GM18951 (cell line): ENCODE data around the gene NDUFS7.

Experiments
- POLR2A ChIP-seq: IDR thresholded peaks from 4 replicates; pipeline ENCODE4 v1.6.1; 2011; ENCODE audit warnings: mild to moderate bottlenecking; ENCODE audit not compliant: insufficient read length, insufficient read depth; ENCODE audit errors: extremely low read depth
- in situ Hi-C: fragments of 300-500 bp; cut with MboI; formaldehyde crosslinking; loops from one replicate; pipeline ENCODE4 v1.12.0; 2022; ENCODE audit warnings: low sequenced_read_pairs, mixed read lengths, inconsistent platforms; ENCODE audit not compliant: unreplicated experiment

NDUFS7 gene

DNA sequence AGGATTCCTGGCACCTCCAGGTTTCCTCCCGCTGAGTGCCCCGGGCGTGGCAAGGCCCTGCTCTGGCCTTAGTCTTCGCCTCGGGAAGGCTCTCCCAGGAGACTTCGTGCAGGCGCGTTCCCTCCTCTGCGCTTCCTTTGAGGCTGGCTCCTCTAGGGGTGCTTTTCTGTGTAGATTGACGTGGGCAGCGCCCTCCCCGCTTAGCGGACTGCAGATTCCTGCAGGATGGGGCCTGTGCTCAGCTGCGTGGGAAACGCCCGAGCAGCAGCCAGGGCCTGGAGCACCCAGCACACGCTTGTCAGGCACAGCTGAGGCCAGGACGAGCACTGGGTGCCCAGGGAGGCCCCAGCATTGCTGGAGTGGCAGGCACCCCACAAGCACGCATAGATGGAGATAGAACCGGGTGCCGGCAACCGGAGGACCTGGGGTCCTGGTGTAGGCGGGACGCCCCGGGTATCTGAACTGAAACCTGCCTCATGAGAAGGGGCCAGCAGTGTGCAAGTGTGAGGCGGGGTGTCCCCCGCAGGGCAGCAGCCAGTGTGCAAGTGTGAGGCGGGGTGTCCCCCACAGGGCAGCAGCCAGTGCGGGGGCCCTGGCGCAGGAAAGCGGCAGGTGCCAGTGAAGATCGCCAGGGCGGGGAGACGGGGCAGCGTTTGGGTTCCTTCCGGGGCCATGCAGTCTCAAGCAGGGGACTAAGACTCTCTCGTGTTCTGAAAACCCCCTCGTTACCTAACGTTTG lies 3.4 kb downstream of the NDUFS7 start:
- in situ Hi-C loops = no loop called here
- TF ChIP-seq POLR2A = no peak

DNA sequence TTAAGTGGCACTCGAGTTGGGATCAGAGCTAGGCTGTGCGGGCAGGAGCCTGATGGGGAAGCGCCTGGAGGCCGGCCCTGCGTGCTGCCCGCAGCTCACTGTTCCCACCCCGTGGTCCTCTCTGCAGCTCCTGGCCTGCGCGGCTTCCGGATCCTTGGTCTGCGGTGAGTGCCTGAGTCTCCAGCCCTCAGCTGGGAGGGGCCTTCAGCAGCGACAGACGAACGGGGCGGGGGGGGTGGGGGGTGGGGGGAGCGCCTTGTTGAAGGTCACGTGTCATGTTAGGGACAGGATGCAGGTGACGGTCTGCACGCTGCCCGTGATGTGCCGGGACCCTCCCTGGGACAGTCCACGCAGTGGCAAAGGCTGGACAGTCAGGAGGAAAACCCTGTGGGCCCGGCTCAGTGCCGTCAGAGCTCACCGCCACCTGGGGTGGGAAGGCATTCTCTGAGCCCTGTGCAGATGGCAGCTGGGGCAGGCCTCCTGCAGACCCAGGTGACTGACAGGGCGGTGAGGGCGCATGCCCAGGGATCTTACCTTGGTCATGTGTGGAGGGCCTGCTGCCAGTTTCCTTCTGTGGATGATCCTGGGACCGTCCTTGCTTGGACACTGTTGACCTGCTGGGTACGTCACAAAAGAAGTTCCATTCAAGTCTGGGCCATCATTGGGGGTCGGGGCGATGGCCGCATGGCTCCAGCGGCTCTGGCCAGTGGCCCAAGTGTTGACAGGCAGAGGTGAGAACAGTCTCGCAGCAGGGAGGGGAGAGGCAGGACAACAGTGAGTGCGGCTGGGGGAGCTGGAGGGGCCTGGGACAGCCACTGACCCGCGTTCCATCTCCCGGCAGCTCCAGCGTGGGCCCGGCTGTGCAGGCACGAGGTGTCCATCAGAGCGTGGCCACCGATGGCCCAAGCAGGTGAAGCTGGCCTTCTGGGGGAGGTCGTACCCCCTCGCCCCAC lies 4.3 kb downstream of the NDUFS7 start:
- TF ChIP-seq POLR2A = no peak
- in situ Hi-C loops = no loop called here

DNA sequence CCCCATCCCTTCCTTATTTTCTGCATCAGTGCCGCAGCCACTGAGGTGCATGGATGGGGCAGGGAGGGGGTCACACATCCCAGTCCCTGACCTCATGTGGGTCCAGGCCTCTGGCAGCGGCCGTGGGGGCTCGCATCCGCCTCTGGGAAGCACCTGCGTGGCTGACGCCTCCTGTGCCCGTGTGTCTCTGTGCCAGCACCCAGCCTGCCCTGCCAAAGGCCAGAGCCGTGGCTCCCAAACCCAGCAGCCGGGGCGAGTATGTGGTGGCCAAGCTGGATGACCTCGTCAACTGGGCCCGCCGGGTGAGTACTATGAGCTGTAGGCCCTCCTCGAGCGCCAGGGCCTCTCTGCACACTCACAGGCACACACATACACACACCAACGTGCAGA lies 4.9 kb downstream of the NDUFS7 start:
- TF ChIP-seq POLR2A = no peak
- in situ Hi-C loops = no loop called here

DNA sequence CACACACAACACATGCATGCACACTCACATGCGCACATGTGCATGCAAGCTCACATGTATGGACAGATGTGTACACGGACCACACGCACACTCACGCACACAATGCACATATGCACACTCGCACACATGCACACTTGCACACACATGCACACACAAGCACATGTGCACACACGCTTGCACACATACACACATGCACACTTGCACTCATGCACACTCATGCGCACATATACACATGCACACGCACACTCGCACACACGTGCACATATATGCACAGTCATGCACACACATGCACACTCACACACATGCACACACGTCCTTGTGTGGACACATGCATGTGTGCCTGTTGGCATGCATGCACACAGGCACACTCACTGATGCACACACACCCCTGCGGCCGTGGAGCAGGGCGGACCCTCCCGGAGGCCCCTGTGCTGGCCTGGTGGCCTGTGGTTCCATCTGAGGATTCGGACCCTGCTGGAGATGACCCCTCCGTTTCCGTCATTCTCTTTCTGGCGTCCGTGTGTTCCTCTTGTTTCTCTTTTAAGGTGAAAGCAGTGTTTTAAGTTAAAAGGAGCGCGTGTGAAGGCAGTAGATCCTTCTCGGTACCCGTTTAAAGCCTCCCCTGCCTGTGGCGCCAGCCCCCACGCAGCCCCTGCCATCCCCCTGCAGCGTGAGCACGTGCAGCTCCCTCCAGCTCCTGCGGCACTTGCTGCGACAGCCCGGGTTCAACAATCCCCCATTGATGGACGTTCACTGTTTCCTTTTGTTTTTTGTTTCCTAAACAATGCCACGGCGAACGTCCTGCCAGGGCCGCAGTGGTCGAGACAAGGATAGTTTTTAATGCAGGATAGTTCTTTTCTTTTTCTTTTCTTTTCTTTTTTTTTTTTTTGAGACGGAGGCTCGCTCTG lies 5.6 kb downstream of the NDUFS7 start:
- no peak for TF ChIP-seq POLR2A
- in situ Hi-C loops = no loop called here

DNA sequence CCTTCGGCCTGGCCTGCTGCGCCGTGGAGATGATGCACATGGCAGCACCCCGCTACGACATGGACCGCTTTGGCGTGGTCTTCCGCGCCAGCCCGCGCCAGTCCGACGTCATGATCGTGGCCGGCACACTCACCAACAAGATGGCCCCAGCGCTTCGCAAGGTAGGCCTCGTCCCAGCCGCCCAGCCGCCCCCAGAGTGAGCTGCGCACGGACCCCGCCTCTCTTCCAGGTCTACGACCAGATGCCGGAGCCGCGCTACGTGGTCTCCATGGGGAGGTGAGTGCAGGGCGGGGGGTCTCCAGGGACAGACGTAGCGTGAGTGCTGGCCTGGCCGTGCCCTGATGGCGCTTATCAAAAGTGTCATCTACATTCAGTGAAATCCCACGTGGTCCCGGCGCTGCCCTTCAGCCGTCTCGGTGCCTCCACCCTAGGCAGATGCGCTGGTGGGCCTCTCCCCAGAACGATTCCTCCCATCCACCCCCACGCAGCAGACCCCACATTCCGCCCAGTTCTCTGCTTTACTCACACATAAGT lies 7.2 kb downstream of the NDUFS7 start:
- TF ChIP-seq POLR2A = no peak
- in situ Hi-C loops = no loop called here

DNA sequence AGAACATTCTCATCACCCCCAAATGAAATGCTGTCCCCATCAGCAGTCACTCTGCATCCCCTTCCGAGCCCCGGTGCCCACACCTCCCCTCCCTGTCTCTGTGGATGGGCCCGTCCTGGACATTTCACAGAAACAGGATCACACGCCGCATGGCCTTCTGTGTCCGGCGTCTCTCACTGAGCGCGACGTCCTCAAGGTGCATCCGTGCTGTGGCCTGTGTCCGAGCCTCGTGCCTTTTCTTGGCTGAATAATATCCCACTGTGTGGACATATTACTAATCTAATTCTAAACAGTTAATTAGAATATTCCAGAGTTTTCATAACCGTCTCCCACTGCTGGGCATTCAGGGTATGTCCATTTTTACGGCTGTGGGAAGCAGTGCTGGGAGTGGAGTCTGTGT lies 8.7 kb downstream of the NDUFS7 start:
- TF ChIP-seq POLR2A = no peak
- in situ Hi-C loops = no loop called here

DNA sequence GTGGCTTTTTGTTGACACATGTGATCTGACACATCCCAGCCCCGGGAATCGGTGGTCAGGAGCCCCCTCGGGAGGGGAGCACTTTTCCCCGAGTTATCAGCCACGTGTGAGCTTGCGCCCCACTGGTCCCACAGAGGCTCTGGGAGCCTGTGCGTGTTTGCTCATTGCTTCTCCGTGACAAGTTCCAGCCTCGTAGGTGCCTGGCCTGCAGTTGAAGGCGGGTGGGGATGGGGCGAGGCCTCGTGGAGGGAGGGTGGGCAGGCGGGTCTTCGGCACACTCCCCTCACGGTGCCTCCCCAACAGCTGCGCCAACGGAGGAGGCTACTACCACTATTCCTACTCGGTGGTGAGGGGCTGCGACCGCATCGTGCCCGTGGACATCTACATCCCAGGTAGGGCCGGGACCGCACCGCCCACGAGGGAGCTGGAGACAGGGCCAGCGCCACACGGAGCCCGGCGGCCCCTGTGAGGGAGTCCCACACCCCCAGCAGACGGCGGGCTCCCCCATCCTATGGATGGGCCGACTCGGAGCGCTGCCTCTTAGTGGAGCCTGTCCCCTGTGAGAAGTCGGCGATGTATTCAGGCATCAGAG lies 9.3 kb downstream of the NDUFS7 start:
- in situ Hi-C loops = no loop called here
- TF ChIP-seq POLR2A = no peak

DNA sequence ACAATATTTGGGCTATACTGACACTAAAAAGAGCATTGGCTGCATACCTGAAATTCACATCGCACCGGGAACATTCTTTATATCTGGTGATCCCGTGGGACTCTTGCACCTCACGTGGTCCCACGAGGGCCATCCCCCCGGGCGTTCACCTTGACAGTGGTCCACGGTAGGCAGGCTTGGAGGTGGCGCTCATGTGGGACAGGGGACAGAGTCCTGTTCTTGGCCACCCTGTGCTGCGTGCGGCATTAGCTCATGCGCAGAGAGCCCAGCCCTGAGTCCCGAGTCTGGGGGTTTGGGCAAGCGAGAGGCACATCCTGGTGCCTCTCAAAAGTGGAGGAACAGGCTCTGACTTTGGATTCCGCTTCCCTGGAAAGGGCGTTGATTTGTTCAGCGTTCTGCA lies 10.1 kb downstream of the NDUFS7 start:
- in situ Hi-C loops = no loop called here
- no peak for TF ChIP-seq POLR2A

DNA sequence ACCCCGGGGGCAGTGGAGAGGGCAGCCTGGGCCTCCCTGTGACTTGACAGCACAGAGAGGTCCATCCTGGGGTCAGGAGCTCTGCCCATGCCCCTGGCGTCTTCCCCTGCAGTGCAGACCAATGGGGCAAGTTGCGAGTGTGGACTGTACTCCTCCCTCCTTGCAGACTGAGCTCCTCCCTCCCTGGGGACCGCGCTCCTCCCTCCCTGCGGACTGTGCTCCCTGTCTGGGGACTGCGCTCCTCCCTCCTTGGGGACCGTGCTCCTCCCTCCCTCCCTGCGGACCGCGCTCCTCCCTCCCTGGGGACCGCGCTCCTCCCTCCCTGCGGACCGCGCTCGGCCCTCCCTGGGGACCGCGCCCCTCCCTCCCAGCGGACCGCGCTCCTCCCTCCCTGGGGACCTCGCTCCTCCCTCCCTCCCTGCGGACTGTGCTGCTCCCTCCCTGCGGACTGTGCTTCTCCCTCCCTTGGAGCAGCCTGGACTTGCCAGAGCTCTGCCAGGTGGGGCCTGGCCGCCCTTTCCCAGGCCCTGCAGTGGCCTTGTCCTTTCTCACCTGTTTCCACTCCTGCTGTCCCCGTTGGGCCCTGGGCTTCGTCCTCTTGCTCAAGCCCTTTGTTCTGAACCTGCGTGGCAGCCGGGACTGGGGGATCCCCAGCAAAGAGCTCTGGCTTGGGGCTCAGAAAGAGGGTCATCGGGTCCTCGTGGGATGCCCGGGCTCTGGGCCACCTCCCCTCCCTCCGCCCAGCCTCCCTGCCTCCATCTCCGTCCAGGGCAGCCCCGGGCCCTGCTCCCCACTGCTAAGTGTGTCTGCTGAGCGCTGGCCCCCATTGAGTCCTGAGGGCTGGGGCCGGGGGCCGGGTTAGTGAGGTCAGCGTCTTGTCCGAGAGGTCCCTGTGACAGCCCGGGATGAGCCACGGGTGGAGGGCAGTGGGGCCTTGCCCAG lies 10.8 kb downstream of the NDUFS7 start:
- in situ Hi-C loops = no loop called here
- TF ChIP-seq POLR2A = no peak

DNA sequence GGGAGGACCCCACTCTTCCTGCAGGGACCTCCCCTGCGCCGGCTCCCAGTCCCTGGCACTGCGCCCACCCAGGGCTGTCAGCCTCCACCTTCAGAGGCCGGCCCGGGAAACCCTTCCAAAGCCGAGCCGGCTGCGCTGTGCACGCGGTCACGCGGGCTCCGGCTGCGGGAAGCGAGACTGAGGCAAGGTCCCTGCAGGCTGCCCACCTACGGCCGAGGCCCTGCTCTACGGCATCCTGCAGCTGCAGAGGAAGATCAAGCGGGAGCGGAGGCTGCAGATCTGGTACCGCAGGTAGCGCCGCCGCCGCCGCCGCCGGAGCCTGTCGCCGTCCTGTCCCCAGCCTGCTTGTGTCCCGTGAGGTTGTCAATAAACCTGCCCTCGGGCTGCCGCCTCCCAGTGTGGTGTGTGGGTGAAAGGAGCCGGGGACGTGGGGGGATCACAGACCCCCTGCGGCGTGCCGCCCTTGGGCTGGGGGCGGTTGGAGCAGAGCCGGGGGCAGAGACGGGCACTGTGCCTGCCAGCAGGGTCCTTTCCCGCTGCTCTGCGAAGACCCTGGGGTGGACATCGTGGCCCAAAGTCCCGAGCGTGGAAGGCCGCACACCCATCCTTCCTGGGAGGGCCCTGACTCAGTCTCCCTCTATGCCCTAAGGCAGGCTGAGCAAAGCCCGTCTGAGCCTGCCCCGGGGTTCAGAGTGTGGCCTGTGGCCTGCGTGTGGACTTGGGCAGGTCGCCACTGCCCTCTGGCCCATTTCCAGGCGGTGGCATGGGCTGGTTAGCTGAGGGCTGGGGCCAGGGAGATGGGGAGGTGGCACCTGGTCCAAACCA lies 11.7 kb downstream of the NDUFS7 start:
- in situ Hi-C loops = no loop called here
- no peak for TF ChIP-seq POLR2A
